Ascending aorta (tissue), 2 donors: ENCODE measurements around the gene TMEFF1. TPM values are rescaled to one million over a fixed set of nuclear protein-coding genes. Genes with fewer than 3 reads are reported as not detected.

Source experiments
- DNase-seq, 2 donors: peaks; one replicate each; pipeline ENCODE4 v3.0.0-alpha.2; 2019; ENCODE audit warnings: low spot score in 2 of 2
- H3K27ac ChIP-seq, 2 donors: fragments of 200-600 bp; sonication (generic); one replicate each; pipeline ENCODE4 v1.5.1; 2016 to 2017; ENCODE audit warnings: mild to moderate bottlenecking in 1 of 2
- H3K27me3 ChIP-seq: fragments of 200-600 bp; sonication (generic); one replicate; pipeline ENCODE4 v1.5.1; 2017
- H3K36me3 ChIP-seq, 2 donors: fragments of 200-600 bp; sonication (generic); one replicate each; pipeline ENCODE4 v1.5.1; 2016
- H3K4me1 ChIP-seq, 2 donors: fragments of 200-600 bp; sonication (generic); one replicate each; pipeline ENCODE4 v1.5.1; 2016 to 2017; ENCODE audit warnings: mild to moderate bottlenecking in 1 of 2
- H3K4me3 ChIP-seq, 2 donors: fragments of 200-600 bp; sonication (generic); one replicate each; pipeline ENCODE4 v1.5.1; 2016 to 2017; ENCODE audit warnings: mild to moderate bottlenecking in 1 of 2
- H3K9me3 ChIP-seq, 2 donors: fragments of 200-600 bp; sonication (generic); one replicate each; pipeline ENCODE4 v1.5.1; 2016
- intact Hi-C: fragments of 100-400 bp; cut with DNase I; formaldehyde crosslinking; loops from one replicate; pipeline ENCODE4 v1.15.1; 2023
- total RNA-seq: library from RNA; depleted of rRNA; stranded (reverse); fragments of >200 nt; gene quantifications from one replicate; pipeline ENCODE4 v1.1.0, GENCODE V29; 2016
- TF ChIP-seq, protein P1 (sequence below), 3 experiments: fragments of 200-600 bp in 2 of 3; fragments of 450-650 bp in 1 of 3; sonication (generic) in 2 of 3; IDR thresholded peaks; one replicate each; pipeline ENCODE4 v1.5.1; 2016 to 2019; ENCODE audit warnings: antibody characterized with exemption in 3 of 3, mild to moderate bottlenecking in 1 of 3, moderate library complexity in 1 of 3

The TMEFF1 gene
- total RNA-seq, 1 donor from 2014 or later, result not detected

DNA sequence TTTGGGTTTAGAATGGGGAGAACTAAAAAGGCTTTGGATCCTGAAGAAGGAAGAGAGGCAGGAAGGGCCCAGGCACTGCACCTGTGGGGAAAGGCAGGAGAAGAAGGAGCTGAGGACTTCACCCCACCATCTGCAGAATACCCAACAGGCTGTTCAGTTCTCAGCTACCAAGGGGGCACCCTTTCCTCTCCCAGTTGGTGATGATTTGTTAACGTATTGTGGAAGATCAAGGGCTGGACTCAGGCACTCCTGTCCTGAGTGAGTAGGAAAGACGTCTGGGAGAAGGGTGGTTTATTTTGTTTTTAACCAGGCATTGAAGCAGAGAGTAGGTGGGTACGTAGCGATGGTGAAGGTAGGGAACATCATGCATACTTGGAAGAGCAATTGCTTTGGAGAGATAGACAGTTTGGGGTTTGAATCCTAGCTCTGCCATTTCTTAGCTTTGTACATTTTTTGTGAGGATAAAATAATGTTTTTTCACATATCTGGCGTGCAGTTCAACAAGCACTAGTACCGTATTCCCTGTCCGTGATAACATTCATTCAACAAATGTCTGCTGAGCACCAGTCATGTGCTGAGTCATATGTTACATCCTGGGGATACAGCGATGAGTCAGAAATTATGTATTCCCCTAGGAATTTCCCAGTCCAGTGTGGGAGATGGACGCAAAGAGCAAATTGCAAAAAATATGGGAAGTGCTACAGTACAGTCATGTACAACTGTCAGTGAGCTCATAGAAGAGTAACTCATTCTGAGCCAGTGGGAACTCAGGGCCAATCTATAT, 43.9 kb upstream of the TMEFF1 start:
- intact Hi-C loops, result loop anchor here (2.0 to 5.0 kb wide), 5 partner anchors 76 to 1632 kb away; partner anchors contain the start of genes ANKS6, ERP44, INVS and MRPL50
- Histone ChIP-seq H3K9me3 (no peaks in the 10 kb centered on the region), H3K4me3 (peak overlapping the region in 1 of 2 donors; percentile 99), H3K4me1 (peaks cover 0 to 26% of the 10 kb centered on the region in 2 donors), H3K27ac (peak overlapping the region; percentile 78 to 94), H3K36me3 (no peaks in the 10 kb centered on the region), H3K27me3 (no peaks in the 10 kb centered on the region)
- DNase-seq, result peak; percentile 11 to 78
- TF ChIP-seq, protein P1, sequence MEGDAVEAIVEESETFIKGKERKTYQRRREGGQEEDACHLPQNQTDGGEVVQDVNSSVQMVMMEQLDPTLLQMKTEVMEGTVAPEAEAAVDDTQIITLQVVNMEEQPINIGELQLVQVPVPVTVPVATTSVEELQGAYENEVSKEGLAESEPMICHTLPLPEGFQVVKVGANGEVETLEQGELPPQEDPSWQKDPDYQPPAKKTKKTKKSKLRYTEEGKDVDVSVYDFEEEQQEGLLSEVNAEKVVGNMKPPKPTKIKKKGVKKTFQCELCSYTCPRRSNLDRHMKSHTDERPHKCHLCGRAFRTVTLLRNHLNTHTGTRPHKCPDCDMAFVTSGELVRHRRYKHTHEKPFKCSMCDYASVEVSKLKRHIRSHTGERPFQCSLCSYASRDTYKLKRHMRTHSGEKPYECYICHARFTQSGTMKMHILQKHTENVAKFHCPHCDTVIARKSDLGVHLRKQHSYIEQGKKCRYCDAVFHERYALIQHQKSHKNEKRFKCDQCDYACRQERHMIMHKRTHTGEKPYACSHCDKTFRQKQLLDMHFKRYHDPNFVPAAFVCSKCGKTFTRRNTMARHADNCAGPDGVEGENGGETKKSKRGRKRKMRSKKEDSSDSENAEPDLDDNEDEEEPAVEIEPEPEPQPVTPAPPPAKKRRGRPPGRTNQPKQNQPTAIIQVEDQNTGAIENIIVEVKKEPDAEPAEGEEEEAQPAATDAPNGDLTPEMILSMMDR (IDR thresholded peaks at IDR 0.05), result no peak

DNA sequence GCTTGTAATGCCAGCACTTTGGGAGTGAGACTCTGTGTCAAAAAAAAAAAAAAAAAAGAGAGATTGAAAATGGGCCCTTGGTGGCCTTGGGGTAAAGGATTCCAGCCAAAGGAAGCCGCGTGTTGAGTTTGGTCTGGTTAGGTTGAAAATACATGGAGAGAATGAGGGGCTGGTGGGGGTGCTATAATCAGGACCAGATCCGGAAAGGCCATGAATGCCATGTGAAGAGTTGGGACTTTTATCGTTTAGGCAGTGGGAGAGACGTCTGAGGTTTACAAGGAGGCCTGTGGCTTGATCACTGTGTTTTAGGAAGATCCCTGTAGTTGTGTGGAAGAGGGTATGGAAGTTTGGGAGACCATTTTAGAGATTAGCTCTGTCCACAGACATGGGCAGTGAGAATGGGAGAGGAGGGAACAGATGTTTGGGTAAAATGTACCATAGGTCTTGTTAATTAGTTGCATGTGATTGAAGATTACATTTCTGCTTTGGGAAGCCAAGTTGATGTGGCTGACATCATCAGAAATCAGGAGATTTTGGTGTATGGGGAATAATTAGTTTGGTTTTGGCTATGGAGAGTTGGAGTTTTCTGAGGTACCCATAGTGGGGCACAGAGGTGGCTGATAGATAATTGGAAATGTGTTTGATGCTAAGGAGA, 42.5 kb upstream of the TMEFF1 start:
- Histone ChIP-seq H3K9me3 (no peaks in the 10 kb centered on the region), H3K27ac (peak overlapping the region in 1 of 2 donors; percentile 78), H3K4me3 (no peak overlapping the region), H3K4me1 (peaks cover 0 to 26% of the 10 kb centered on the region in 2 donors), H3K36me3 (no peaks in the 10 kb centered on the region), H3K27me3 (no peaks in the 10 kb centered on the region)
- TF ChIP-seq, protein P1 (IDR thresholded peaks at IDR 0.05), result no peak
- no peak for DNase-seq
- intact Hi-C loops, result no loop called here

GRCh38 chr9:100431886-100432285, 41.1 kb upstream of the TMEFF1 start:
- no peaks in the 10 kb centered on the region for H3K36me3 ChIP-seq
- no peak overlapping the region for H3K27ac ChIP-seq
- H3K4me1 ChIP-seq, result peaks cover 0 to 18% of the 10 kb centered on the region in 2 donors
- H3K9me3 ChIP-seq, result no peaks in the 10 kb centered on the region
- DNase-seq, result no peak
- H3K27me3 ChIP-seq, result no peaks in the 10 kb centered on the region
- H3K4me3 ChIP-seq, result no peak overlapping the region
- TF ChIP-seq, protein P1 (IDR thresholded peaks at IDR 0.05), result no peak
- intact Hi-C loops, result no loop called here

GRCh38 chr9:100432736-100433135, 40.2 kb upstream of the TMEFF1 start:
- intact Hi-C loops, result no loop called here
- H3K27ac ChIP-seq, result no peak overlapping the region
- no peak for DNase-seq
- no peaks in the 10 kb centered on the region for H3K36me3 ChIP-seq
- H3K4me3 ChIP-seq, result no peak overlapping the region
- no peaks in the 10 kb centered on the region for H3K27me3 ChIP-seq
- no peaks in the 10 kb centered on the region for H3K9me3 ChIP-seq
- TF ChIP-seq, protein P1 (IDR thresholded peaks at IDR 0.05), result no peak
- peaks cover 0 to 18% of the 10 kb centered on the region in 2 donors for H3K4me1 ChIP-seq

GRCh38 chr9:100436571-100436970, 36.4 kb upstream of the TMEFF1 start:
- intact Hi-C loops, result loop anchor here (5.0 kb wide), 2 partner anchors 161 to 619 kb away; no protein-coding TSS in a partner anchor
- no peak overlapping the region for H3K4me3 ChIP-seq
- H3K27ac ChIP-seq, result no peak overlapping the region
- no peak for DNase-seq
- TF ChIP-seq, protein P1 (IDR thresholded peaks at IDR 0.05), result no peak
- H3K36me3 ChIP-seq, result no peaks in the 10 kb centered on the region
- H3K4me1 ChIP-seq, result no peaks in the 10 kb centered on the region
- H3K9me3 ChIP-seq, result no peaks in the 10 kb centered on the region
- no peaks in the 10 kb centered on the region for H3K27me3 ChIP-seq
